CD4-positive, alpha-beta memory T cell (primary cell): ENCODE measurements around the gene SAT1. TPM values are rescaled to one million over a fixed set of nuclear protein-coding genes. Genes with fewer than 3 reads are reported as not detected.
A peak's percentile ranks its signal among the peaks of the same experiment; 100 is the strongest.
"Not testable (repeated sequence)": the region's sequence is repeated elsewhere in the genome, so short reads cannot be mapped to it uniquely, and the experiment has no call there.

Experiments
- CTCF ChIA-PET: fragments of 350-600 bp; sonication (Branson Sonifier 250); formaldehyde crosslinking; loops from one replicate; lab custom pipeline; 2021; ENCODE audit warnings: inconsistent platforms; ENCODE audit not compliant: partially characterized antibody; lab: Charles Lee
- POLR2A ChIA-PET: fragments of 350-600 bp; sonication (Branson Sonifier 250); formaldehyde crosslinking; loops from one replicate; lab custom pipeline; 2021; ENCODE audit not compliant: partially characterized antibody; lab: Charles Lee
- DNase-seq, 5 donors: peaks; one replicate each; pipeline versions ENCODE4 v3.0.0 to v3.0.0-alpha.2; 2020 to 2022; ENCODE audit warnings: mixed read lengths in 1 of 5
- H3K27ac ChIP-seq: one replicate; pipeline ENCODE4 v1.7.0; 2013; ENCODE audit warnings: low read depth, low read length
- H3K27me3 ChIP-seq: 2 replicates; pipeline ENCODE4 v1.7.0; 2013; ENCODE audit warnings: mild to moderate bottlenecking, low read length, moderate library complexity; ENCODE audit not compliant: insufficient read depth
- H3K36me3 ChIP-seq: 2 replicates; pipeline ENCODE4 v1.7.0; 2013; ENCODE audit warnings: mild to moderate bottlenecking, low read length, moderate library complexity; ENCODE audit not compliant: insufficient read depth
- H3K4me1 ChIP-seq: 2 replicates; pipeline ENCODE4 v1.7.0; 2013; ENCODE audit warnings: mild to moderate bottlenecking, low read length, moderate library complexity; ENCODE audit not compliant: insufficient read depth
- H3K4me3 ChIP-seq, 2 donors: one replicate each; pipeline ENCODE4 v1.7.0; 2013; ENCODE audit warnings: low read length in 2 of 2, mild to moderate bottlenecking in 1 of 2
- H3K9me3 ChIP-seq, 2 donors: one replicate each; pipeline ENCODE4 v1.7.0; 2013; ENCODE audit warnings: low read length in 2 of 2, control low read depth in 1 of 2; ENCODE audit not compliant: control insufficient read depth in 1 of 2
- H3K27ac Mint-ChIP-seq, 7 donors: one replicate each; pipeline ENCODE4 v1.8.0; 2020 to 2021; ENCODE audit warnings: mixed read lengths in 7 of 7, mild to moderate bottlenecking in 6 of 7, inconsistent platforms in 3 of 7, moderate library complexity in 3 of 7
- H3K27me3 Mint-ChIP-seq, 2 donors: one replicate each; pipeline ENCODE4 v1.8.0; 2020 to 2021; ENCODE audit warnings: mixed read lengths in 2 of 2
- H3K36me3 Mint-ChIP-seq, 2 donors: one replicate each; pipeline ENCODE4 v1.8.0; 2020 to 2021; ENCODE audit warnings: mixed read lengths in 2 of 2, inconsistent platforms in 1 of 2, mild to moderate bottlenecking in 1 of 2
- H3K4me1 Mint-ChIP-seq, 4 donors: one replicate each; pipeline ENCODE4 v1.8.0; 2020 to 2021; ENCODE audit warnings: mixed read lengths in 4 of 4, mild to moderate bottlenecking in 1 of 4
- H3K4me3 Mint-ChIP-seq, 8 donors: one replicate each; pipeline ENCODE4 v1.8.0; 2020 to 2021; ENCODE audit warnings: mixed read lengths in 8 of 8, mild to moderate bottlenecking in 7 of 8, moderate library complexity in 6 of 8, inconsistent platforms in 3 of 8
- H3K9me3 Mint-ChIP-seq, 8 donors: one replicate each; pipeline ENCODE4 v1.8.0; 2020 to 2021; ENCODE audit warnings: mixed read lengths in 8 of 8, mild to moderate bottlenecking in 5 of 8, inconsistent platforms in 3 of 8, moderate library complexity in 1 of 8
- intact Hi-C: fragments of 100-400 bp; cut with micrococcal nuclease; formaldehyde crosslinking; loops from one replicate; pipeline ENCODE4 v1.15.1; 2023
- polyA plus RNA-seq, 2 donors: library from polyadenylated mRNA; unstranded; fragments of 300-500 nt; fragmentation: Illumina TruSeq; gene quantifications; one replicate each; pipeline ENCODE4 v1.2.3, GENCODE V29; 2021
- total RNA-seq, 2 experiments: library from RNA; stranded (reverse); gene quantifications; one replicate each; pipeline ENCODE4 v1.2.3, GENCODE V29; 2021

Gene SAT1
- total RNA-seq (100 to 1,000 TPM; 139 to 145 TPM), polyA plus RNA-seq (100 to 1,000 TPM; 127 to 134 TPM)

GRCh38 chrX:23782863-23783588 is at the start of gene SAT1:
Gene SAT1 (plus strand): TSS chrX:23783173. CDS start chrX:23783352, 179 bp downstream.
- DNase-seq = peak; percentile 90 to 94 (median 93)
- POLR2A ChIA-PET = interaction anchor here (0.8 to 4.0 kb wide), 18 partner anchors 10 to 696 kb away, joined by 3 to 63 read pairs (median 8); partner anchors contain the start of genes ACOT9, APOO, CXorf58 and EIF2S3
- peaks cover 0 to 2% (median 0%) of the 10 kb centered on the region in 8 donors for H3K9me3 Mint-ChIP-seq
- Histone ChIP-seq H3K4me1 (peaks cover 34% of the 10 kb centered on the region), H3K27ac (peak within 1 kb of the TSS; percentile 88), H3K9me3 (no peaks in the 10 kb centered on the region), H3K4me3 (peak within 1 kb of the TSS; percentile 78 to 80), H3K27me3 (no peaks in the 10 kb centered on the region), H3K36me3 (peaks cover 10% of the 10 kb centered on the region)
- CTCF ChIA-PET = interaction anchor here (0.9 to 3.2 kb wide), 16 partner anchors 8 to 271 kb away, joined by 3 to 23 read pairs (median 4); partner anchors contain the start of genes ACOT9, APOO and CXorf58
- H3K4me3 Mint-ChIP-seq = peak within 1 kb of the TSS; percentile 88 to 98 (median 96)
- intact Hi-C loops = loop anchor here (1.0 kb wide), 5 partner anchors 27 to 271 kb away; partner anchors contain the start of genes ACOT9, APOO, EIF2S3 and PRDX4
- H3K36me3 Mint-ChIP-seq = peaks cover 17 to 36% of the 10 kb centered on the region in 2 donors
- H3K27me3 Mint-ChIP-seq = no peaks in the 10 kb centered on the region
- H3K4me1 Mint-ChIP-seq = peaks cover 13 to 45% (median 29%) of the 10 kb centered on the region in 4 donors
- H3K27ac Mint-ChIP-seq = peak within 1 kb of the TSS; percentile 96 to 99 (median 98)

GRCh38 chrX:23736030-23736429 is 46.9 kb upstream of the SAT1 start:
- Mint-ChIP-seq H3K4me3 (no peak overlapping the region), H3K27ac (no peak overlapping the region), H3K4me1 (peaks cover 5 to 25% (median 13%) of the 10 kb centered on the region in 4 donors), H3K9me3 (no peaks in the 10 kb centered on the region), H3K36me3 (peaks cover 0 to 21% of the 10 kb centered on the region in 2 donors), H3K27me3 (no peaks in the 10 kb centered on the region)
- Histone ChIP-seq H3K9me3 (no peaks in the 10 kb centered on the region), H3K27ac (no peak overlapping the region), H3K27me3 (no peaks in the 10 kb centered on the region), H3K4me1 (peaks cover 3% of the 10 kb centered on the region), H3K36me3 (no peaks in the 10 kb centered on the region), H3K4me3 (no peak overlapping the region)
- intact Hi-C loops = no loop called here
- ChIA-PET POLR2A (interaction anchor here (1.0 to 1.7 kb wide), 2 partner anchors 10 to 45 kb away, joined by 3 read pairs; no protein-coding TSS in a partner anchor), CTCF (interaction anchor here (1.3 to 1.6 kb wide), 2 partner anchors 47 to 166 kb away, joined by 3 read pairs; partner anchors contain the start of gene SAT1)
- no peak for DNase-seq

- no peaks in the 10 kb centered on the region for H3K9me3 ChIP-seq
- H3K27me3 Mint-ChIP-seq = no peaks in the 10 kb centered on the region
- H3K4me3 ChIP-seq = no peak overlapping the region
- ChIA-PET POLR2A (interaction anchor here (1.7 kb wide), 1 partner anchor 9 kb away, joined by 3 read pairs; no protein-coding TSS in a partner anchor), CTCF (interaction anchor here (1.3 to 1.6 kb wide), 2 partner anchors 45 to 164 kb away, joined by 3 to 4 read pairs; partner anchors contain the start of gene SAT1)
- H3K27ac Mint-ChIP-seq = no peak overlapping the region
- no peaks in the 10 kb centered on the region for H3K36me3 ChIP-seq
- no peak overlapping the region for H3K4me3 Mint-ChIP-seq
- intact Hi-C loops = no loop called here
- H3K4me1 Mint-ChIP-seq = peaks cover 5 to 37% (median 18%) of the 10 kb centered on the region in 4 donors
- peaks cover 0 to 16% of the 10 kb centered on the region in 2 donors for H3K36me3 Mint-ChIP-seq
- H3K27me3 ChIP-seq = no peaks in the 10 kb centered on the region
- H3K27ac ChIP-seq = no peak overlapping the region
- no peaks in the 10 kb centered on the region for H3K9me3 Mint-ChIP-seq
- DNase-seq = no peak
- H3K4me1 ChIP-seq = peaks cover 11% of the 10 kb centered on the region
Observed at GRCh38 chrX:23737413-23737812, 45.6 kb upstream of the SAT1 start.

- no peaks in the 10 kb centered on the region for H3K27me3 ChIP-seq
- intact Hi-C loops = loop anchor here (5.0 kb wide), 1 partner anchor 75 kb away; the partner anchor contains the start of gene PRDX4
- DNase-seq = peak in 4 of 5 donors; percentile 22 to 43 (median 26)
- H3K36me3 ChIP-seq = no peaks in the 10 kb centered on the region
- CTCF ChIA-PET = interaction anchor here (0.6 to 3.4 kb wide), 7 partner anchors 13 to 165 kb away, joined by 3 to 13 read pairs (median 4); partner anchors contain the start of gene SAT1
- H3K36me3 Mint-ChIP-seq = no peaks in the 10 kb centered on the region
- no peaks in the 10 kb centered on the region for H3K27me3 Mint-ChIP-seq
- H3K4me1 Mint-ChIP-seq = peaks cover 11 to 42% (median 28%) of the 10 kb centered on the region in 4 donors
- H3K4me3 Mint-ChIP-seq = peak overlapping the region; percentile 87 to 94 (median 90)
- H3K9me3 ChIP-seq = no peaks in the 10 kb centered on the region
- H3K27ac ChIP-seq = peak overlapping the region; percentile 58
- POLR2A ChIA-PET = interaction anchor here (1.0 to 5.0 kb wide), 7 partner anchors 9 to 165 kb away, joined by 3 to 63 read pairs (median 5); partner anchors contain the start of genes APOO, CXorf58, PRDX4 and SAT1
- H3K4me3 ChIP-seq = peak overlapping the region; percentile 45 to 77
- H3K9me3 Mint-ChIP-seq = no peaks in the 10 kb centered on the region
- peaks cover 35% of the 10 kb centered on the region for H3K4me1 ChIP-seq
- peak overlapping the region; percentile 64 to 94 (median 91) for H3K27ac Mint-ChIP-seq
Observed at GRCh38 chrX:23742174-23742696, 40.7 kb upstream of the SAT1 start.

GRCh38 chrX:23742697-23743622 is 40.0 kb upstream of the SAT1 start, which contains the start of gene ACOT9:
Gene ACOT9 (minus strand): TSS chrX:23743276. CDS start chrX:23743144, 132 bp downstream.
- H3K9me3 Mint-ChIP-seq = no peaks in the 10 kb centered on the region
- H3K27me3 Mint-ChIP-seq = no peaks in the 10 kb centered on the region
- Histone ChIP-seq H3K36me3 (no peaks in the 10 kb centered on the region), H3K4me1 (peaks cover 35% of the 10 kb centered on the region), H3K4me3 (peak within 1 kb of the TSS; percentile 45 to 77), H3K9me3 (no peaks in the 10 kb centered on the region), H3K27me3 (no peaks in the 10 kb centered on the region), H3K27ac (peak within 1 kb of the TSS; percentile 58)
- peak; percentile 69 to 80 (median 76) for DNase-seq
- peaks cover 11 to 42% (median 28%) of the 10 kb centered on the region in 4 donors for H3K4me1 Mint-ChIP-seq
- H3K36me3 Mint-ChIP-seq = no peaks in the 10 kb centered on the region
- ChIA-PET CTCF (interaction anchor here (0.9 to 4.9 kb wide), 8 partner anchors 9 to 311 kb away, joined by 3 to 16 read pairs (median 4); partner anchors contain the start of genes PRDX4 and SAT1), POLR2A (interaction anchor here (0.7 to 5.0 kb wide), 11 partner anchors 8 to 312 kb away, joined by 3 to 63 read pairs (median 4); partner anchors contain the start of genes APOO, CXorf58, EIF2S3 and PRDX4)
- H3K27ac Mint-ChIP-seq = peak within 1 kb of the TSS; percentile 64 to 96 (median 91)
- peak within 1 kb of the TSS; percentile 87 to 94 (median 90) for H3K4me3 Mint-ChIP-seq
- intact Hi-C loops = loop anchor here (1.0 to 5.0 kb wide), 2 partner anchors 40 to 76 kb away; partner anchors contain the start of genes PRDX4 and SAT1

- peak overlapping the region in 1 of 2 donors; percentile 77 for H3K4me3 ChIP-seq
- Mint-ChIP-seq H3K4me1 (peaks cover 11 to 42% (median 28%) of the 10 kb centered on the region in 4 donors), H3K4me3 (peak overlapping the region; percentile 83 to 91 (median 88)), H3K27ac (peak overlapping the region; percentile 64 to 96 (median 90))
- not testable (repeated sequence) for DNase-seq, H3K27me3 Mint-ChIP-seq, H3K27me3 ChIP-seq, H3K36me3 ChIP-seq, H3K9me3 ChIP-seq, H3K9me3 Mint-ChIP-seq, H3K36me3 Mint-ChIP-seq
- CTCF ChIA-PET = interaction anchor here (0.9 to 4.9 kb wide), 7 partner anchors 9 to 310 kb away, joined by 3 to 16 read pairs (median 5); partner anchors contain the start of genes PRDX4 and SAT1
- H3K4me1 ChIP-seq = peaks cover 35% of the 10 kb centered on the region
- POLR2A ChIA-PET = interaction anchor here (0.9 to 5.0 kb wide), 9 partner anchors 8 to 311 kb away, joined by 3 to 63 read pairs (median 5); partner anchors contain the start of genes APOO, CXorf58, EIF2S3 and PRDX4
- intact Hi-C loops = loop anchor here (1.0 to 5.0 kb wide), 2 partner anchors 40 to 76 kb away; partner anchors contain the start of genes PRDX4 and SAT1
- H3K27ac ChIP-seq = peak overlapping the region; percentile 58
Observed at GRCh38 chrX:23743623-23743971, 39.4 kb upstream of the SAT1 start.
